Measurements from ENCODE around the gene CASP2.

CASP2 gene

GRCh38 chr7:143337216-143337615 is 49.1 kb downstream of the CASP2 start:
- no peaks in the 10 kb centered on the region for H3K79me2 ChIP-seq (ENCODE audit: insufficient read depth, low read length)

GRCh38 chr7:143341842-143342241 is 53.7 kb downstream of the CASP2 start:
- no peaks in the 10 kb centered on the region for H3K9me2 ChIP-seq (replicated peaks; ENCODE audit: low read depth, low read length)
- H3K4me2 ChIP-seq (ENCODE audit: low read depth, low read length, poor library complexity, severe bottlenecking): no peak overlapping the region
- H3K9ac ChIP-seq (ENCODE audit: low read depth, low read length, poor library complexity, severe bottlenecking): no peak overlapping the region
- H3F3A ChIP-seq (ENCODE audit: low read depth): no peaks in the 10 kb centered on the region
- H3K9me3 ChIP-seq (ENCODE audit: insufficient read depth, low read depth, low read length): no peaks in the 10 kb centered on the region
- TF ChIP-seq EZH2phosphoT487 (IDR thresholded peaks at IDR 0.05; ENCODE audit: borderline replicate concordance) (no peak), CTCF (conservative IDR thresholded peaks at IDR 0.05; ENCODE audit: low read length) (no peak)
- no peaks in the 10 kb centered on the region for H3K79me2 ChIP-seq (ENCODE audit: insufficient read depth, low read length)
- no peaks in the 10 kb centered on the region for H3K36me3 ChIP-seq (ENCODE audit: insufficient read depth, low read length)
- no peaks in the 10 kb centered on the region for H3K27me3 ChIP-seq (ENCODE audit: insufficient read depth, low read length, poor library complexity, severe bottlenecking)
- no peaks in the 10 kb centered on the region for H4K20me1 ChIP-seq (ENCODE audit: insufficient read depth, low read length, poor library complexity, severe bottlenecking)
- no peak overlapping the region for H3K4me3 ChIP-seq (ENCODE audit: low read length, poor library complexity, severe bottlenecking)
- H2AFZ ChIP-seq (ENCODE audit: low read length): no peak overlapping the region
- H3K4me1 ChIP-seq (ENCODE audit: insufficient read depth, low read length, poor library complexity, severe bottlenecking): no peaks in the 10 kb centered on the region

More at GRCh38 chr7:143337216-143337615, 49.1 kb downstream of the CASP2 start:
- H3K4me3 ChIP-seq (ENCODE audit: low read length, poor library complexity, severe bottlenecking): no peak overlapping the region
- no peaks in the 10 kb centered on the region for H3K9me2 ChIP-seq (replicated peaks; ENCODE audit: low read depth, low read length)
- no peak overlapping the region for H3K4me2 ChIP-seq (ENCODE audit: low read depth, low read length, poor library complexity, severe bottlenecking)
- H4K20me1 ChIP-seq (ENCODE audit: insufficient read depth, low read length, poor library complexity, severe bottlenecking): no peaks in the 10 kb centered on the region
- H3K9ac ChIP-seq (ENCODE audit: low read depth, low read length, poor library complexity, severe bottlenecking): no peak overlapping the region
- H3K9me3 ChIP-seq (ENCODE audit: insufficient read depth, low read depth, low read length): no peaks in the 10 kb centered on the region
- H3K4me1 ChIP-seq (ENCODE audit: insufficient read depth, low read length, poor library complexity, severe bottlenecking): no peaks in the 10 kb centered on the region
- no peaks in the 10 kb centered on the region for H3K27me3 ChIP-seq (ENCODE audit: insufficient read depth, low read length, poor library complexity, severe bottlenecking)
- H2AFZ ChIP-seq (ENCODE audit: low read length): 0 out of 2 replicates have a peak overlapping the region, but pooled peaks have one; percentile 17
- TF ChIP-seq EZH2phosphoT487 (IDR thresholded peaks at IDR 0.05; ENCODE audit: borderline replicate concordance) (no peak), CTCF (conservative IDR thresholded peaks at IDR 0.05; ENCODE audit: low read length) (no peak)
- H3K36me3 ChIP-seq (ENCODE audit: insufficient read depth, low read length): no peaks in the 10 kb centered on the region
- no peaks in the 10 kb centered on the region for H3F3A ChIP-seq (ENCODE audit: low read depth)

- Histone ChIP-seq H3K27me3 (ENCODE audit: insufficient read depth, low read length, poor library complexity, severe bottlenecking) (no peaks in the 10 kb centered on the region), H3K9me2 (replicated peaks; ENCODE audit: low read depth, low read length) (no peaks in the 10 kb centered on the region), H4K20me1 (ENCODE audit: insufficient read depth, low read length, poor library complexity, severe bottlenecking) (no peaks in the 10 kb centered on the region), H3K4me2 (ENCODE audit: low read depth, low read length, poor library complexity, severe bottlenecking) (no peak overlapping the region), H3F3A (ENCODE audit: low read depth) (no peaks in the 10 kb centered on the region), H3K4me1 (ENCODE audit: insufficient read depth, low read length, poor library complexity, severe bottlenecking) (no peaks in the 10 kb centered on the region), H2AFZ (ENCODE audit: low read length) (no peak overlapping the region), H3K4me3 (ENCODE audit: low read length, poor library complexity, severe bottlenecking) (no peak overlapping the region), H3K9me3 (ENCODE audit: insufficient read depth, low read depth, low read length) (no peaks in the 10 kb centered on the region), H3K36me3 (ENCODE audit: insufficient read depth, low read length) (no peaks in the 10 kb centered on the region), H3K79me2 (ENCODE audit: insufficient read depth, low read length) (no peaks in the 10 kb centered on the region), H3K9ac (ENCODE audit: low read depth, low read length, poor library complexity, severe bottlenecking) (no peak overlapping the region)
- TF ChIP-seq CTCF (conservative IDR thresholded peaks at IDR 0.05; ENCODE audit: low read length): no peak
- TF ChIP-seq EZH2phosphoT487 (IDR thresholded peaks at IDR 0.05; ENCODE audit: borderline replicate concordance): no peak
Measured at GRCh38 chr7:143343596-143343995, 55.4 kb downstream of the CASP2 start.
